SH-SY5Y (cell line): ENCODE results near the gene SPTBN4.

Experiments used
- GATA2 ChIP-seq: IDR thresholded peaks from 2 replicates; pipeline ENCODE4 v1.6.1; 2011; ENCODE audit warnings: mild to moderate bottlenecking, low read depth, low read length
- GATA3 ChIP-seq: IDR thresholded peaks from 2 replicates; pipeline ENCODE4 v1.6.1; 2011; ENCODE audit warnings: low read depth, mild to moderate bottlenecking, low read length, moderate library complexity

Gene SPTBN4

DNA sequence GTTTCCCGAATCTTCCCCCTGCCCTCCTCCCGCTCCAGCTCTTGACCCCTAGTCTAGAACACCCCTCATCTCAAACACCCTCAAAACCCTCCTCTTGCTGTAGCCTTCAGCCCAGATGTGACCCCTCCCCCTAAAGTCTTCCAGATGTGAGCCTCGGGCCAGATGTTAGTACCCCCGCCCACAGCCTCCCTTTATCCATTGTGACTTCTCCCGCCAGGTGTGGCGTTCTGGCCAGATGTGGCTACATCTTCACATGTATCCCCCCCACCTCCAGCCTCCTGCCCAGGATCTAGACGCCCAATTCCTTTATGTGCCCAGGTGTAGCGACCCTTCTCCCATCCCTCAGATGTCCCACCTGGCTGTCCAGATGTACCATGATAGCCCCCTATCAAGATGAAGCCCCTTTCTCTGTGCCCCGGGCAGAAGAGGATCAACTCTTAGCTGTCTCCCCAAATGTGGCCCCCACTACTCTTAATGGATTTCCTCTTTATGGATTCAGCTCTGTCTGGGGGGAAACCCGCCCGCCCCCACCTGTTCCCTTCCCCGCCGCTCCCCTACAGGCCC, 133.9 kb downstream of the SPTBN4 start:
- TF ChIP-seq GATA2 (no peak), GATA3 (no peak)

DNA sequence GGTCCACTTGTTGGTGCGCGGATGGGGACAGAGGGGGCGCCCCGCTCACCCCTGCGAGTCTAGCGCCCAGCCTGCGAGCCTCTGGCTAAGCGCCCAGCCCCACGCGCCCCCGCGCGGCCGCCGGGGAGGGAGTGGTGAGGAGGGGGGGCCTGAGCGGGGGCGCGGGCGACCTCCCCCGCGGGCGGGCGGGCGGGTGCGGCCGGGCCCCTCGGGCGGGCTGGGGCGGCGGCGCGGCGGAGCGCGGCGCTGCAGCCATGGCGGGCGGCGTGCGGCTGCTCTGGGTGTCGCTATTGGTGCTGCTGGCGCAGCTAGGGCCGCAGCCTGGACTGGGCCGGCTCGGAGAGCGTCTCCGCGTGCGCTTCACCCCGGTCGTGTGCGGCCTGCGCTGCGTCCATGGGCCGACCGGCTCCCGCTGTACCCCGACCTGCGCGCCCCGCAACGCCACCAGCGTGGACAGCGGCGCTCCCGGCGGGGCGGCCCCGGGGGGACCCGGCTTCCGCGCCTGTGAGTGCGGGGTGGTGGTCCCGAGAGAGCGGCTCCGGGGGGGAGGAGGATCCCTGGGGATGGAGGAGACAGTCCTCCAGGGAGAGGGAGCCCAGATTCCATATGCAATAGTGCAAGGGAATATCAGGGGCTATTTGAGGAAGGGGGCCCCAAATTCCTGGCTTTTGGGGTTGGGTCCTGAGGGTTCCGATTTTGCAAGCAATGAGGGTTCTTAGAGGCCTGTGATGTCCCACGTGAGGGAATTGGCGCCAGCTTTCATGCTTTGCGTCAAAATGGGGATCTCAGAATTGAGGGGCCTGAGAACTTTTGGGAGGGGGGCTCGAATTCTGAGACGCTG, 134.6 kb downstream of the SPTBN4 start, which contains the start of gene LTBP4:
Gene LTBP4, plus strand, starts transcription at position 236 of the 841 bp plus-strand sequence. Its CDS starts 19 bp downstream, at position 255.
- no peak for TF ChIP-seq GATA3

GRCh38 chr19:40603071-40603388, 136.2 kb downstream of the SPTBN4 start:
- TF ChIP-seq GATA3 (no peak), GATA2 (no peak)

DNA sequence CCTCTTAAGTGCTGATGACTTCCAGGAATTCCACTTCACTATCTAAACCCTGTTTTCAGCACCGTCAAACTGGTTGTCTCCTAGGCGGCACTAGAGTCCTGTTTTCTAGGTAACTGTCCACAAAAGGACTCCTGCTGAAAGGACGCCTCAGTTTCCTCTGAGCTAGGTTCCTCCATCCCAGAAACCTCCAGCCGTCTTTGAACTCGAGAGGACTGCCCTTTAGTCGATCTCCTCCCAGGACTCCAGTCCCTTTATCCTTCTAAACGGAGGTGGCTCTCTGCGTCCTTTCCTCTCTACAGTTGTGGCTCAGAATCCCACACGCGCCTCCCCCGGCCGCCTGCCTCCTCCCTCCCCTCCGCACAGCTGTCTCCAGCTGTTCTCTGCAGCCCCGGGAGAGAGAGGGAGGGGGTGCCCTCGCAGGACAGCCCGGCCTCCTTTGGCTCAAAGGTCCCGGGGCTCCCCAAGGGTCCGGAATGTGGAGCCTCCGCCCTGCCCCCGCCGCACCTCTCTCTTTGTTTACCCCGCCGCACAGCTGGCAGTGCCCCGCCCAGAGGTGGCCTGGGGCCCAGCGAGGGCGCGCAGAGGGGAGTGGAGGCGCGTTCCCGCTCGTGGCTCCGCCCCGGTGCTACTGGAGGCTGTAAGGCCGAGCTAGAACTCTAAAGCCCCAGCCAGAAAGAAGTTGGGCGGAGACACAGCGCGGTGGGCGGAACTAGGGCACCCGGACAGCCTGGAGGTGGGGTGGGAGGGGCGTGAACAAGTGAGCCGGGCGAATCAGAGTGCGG, 136.8 kb downstream of the SPTBN4 start:
- TF ChIP-seq GATA2 (no peak), GATA3 (no peak)

DNA sequence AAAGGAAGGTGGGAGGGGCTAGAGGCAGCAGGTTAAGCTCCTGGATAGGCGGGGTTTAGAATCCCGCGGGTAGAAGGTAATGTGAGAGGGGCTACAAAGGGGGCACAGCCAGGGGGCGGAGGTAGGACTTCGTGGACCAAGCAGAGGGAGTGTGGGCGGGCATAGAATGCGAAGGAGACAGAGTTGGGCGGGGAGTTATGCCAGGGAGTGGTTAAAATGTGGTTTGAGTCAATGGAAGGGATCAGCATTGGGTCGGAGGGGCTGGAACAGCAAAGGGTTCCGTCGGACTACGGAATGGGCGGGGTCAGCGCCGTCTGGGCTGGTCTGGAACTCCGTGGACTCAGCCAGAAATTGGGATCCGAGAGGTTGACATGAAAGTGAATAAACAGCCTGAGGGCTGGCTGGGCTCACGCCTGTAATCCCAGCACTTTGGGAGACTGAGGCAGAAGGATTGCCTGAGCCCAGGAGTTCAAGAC, 137.4 kb downstream of the SPTBN4 start:
- TF ChIP-seq GATA2 (no peak), GATA3 (no peak)

- TF ChIP-seq GATA3 (no peak), GATA2 (no peak)
Measured at GRCh38 chr19:40604647-40605215, 137.9 kb downstream of the SPTBN4 start.

- TF ChIP-seq GATA2 (no peak), GATA3 (no peak)
Measured at GRCh38 chr19:40605216-40605971, 138.6 kb downstream of the SPTBN4 start.

GRCh38 chr19:40607311-40608239, 140.8 kb downstream of the SPTBN4 start:
- TF ChIP-seq GATA2 = no peak
- TF ChIP-seq GATA3 = no peak

- TF ChIP-seq GATA3 (no peak), GATA2 (no peak)
Measured at GRCh38 chr19:40608240-40608621, 141.4 kb downstream of the SPTBN4 start.

- no peak for TF ChIP-seq GATA2
- TF ChIP-seq GATA3 = no peak
Measured at GRCh38 chr19:40608957-40609356, 142.2 kb downstream of the SPTBN4 start.

- TF ChIP-seq GATA3 = no peak
- no peak for TF ChIP-seq GATA2
Measured at GRCh38 chr19:40609561-40610395, 143.0 kb downstream of the SPTBN4 start.

DNA sequence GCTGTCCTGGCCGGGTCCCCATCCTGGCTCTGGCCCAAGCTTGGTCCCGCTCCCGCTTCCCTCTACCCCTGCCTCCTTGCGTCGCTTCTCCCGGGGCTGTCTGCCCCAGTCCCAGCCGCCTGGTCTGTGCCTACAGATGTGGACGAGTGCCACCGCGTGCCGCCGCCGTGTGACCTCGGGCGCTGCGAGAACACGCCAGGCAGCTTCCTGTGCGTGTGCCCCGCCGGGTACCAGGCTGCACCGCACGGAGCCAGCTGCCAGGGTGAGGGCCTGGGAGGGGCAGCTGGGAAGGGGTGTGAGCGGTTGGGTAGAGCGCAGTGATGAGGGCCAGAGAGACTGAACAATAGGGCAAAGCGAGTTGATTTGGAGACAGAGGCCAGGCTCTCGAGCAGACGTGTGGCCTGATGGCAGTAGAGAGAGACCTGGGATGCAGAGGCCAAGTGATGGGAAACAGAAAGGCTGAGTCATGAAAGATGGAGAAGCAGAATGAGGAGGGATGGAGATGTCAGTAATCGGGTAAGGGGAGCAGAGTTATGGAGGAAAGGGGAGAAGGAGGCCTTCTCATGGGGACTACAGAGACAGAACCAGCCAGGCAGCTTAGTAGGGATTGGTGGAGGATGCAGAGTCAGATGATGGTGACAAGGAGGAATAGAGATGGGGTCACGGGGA, 143.7 kb downstream of the SPTBN4 start:
- TF ChIP-seq GATA2 (no peak), GATA3 (no peak)
